Left kidney (tissue), 8 donors: ENCODE measurements around the gene SPZ1. TPM values are rescaled to one million over a fixed set of nuclear protein-coding genes. Genes with fewer than 3 reads are reported as not detected.
"Not testable (repeated sequence)": the region's sequence is repeated elsewhere in the genome, so short reads cannot be mapped to it uniquely, and the experiment has no call there.

Experiments
- DNase-seq: peaks from one replicate; pipeline ENCODE4 v3.0.0-alpha.2; 2013
- long read RNA-seq, 8 donors: transcript quantifications; one replicate each; lab custom pipeline, GENCODE V29; 2026
- polyA plus RNA-seq: library from polyadenylated mRNA; unstranded; fragments of 120-200 nt; gene quantifications from one replicate; pipeline ENCODE4 v1.2.1, GENCODE V29; 2013; ENCODE audit not compliant: insufficient read length

Gene SPZ1, protein sequence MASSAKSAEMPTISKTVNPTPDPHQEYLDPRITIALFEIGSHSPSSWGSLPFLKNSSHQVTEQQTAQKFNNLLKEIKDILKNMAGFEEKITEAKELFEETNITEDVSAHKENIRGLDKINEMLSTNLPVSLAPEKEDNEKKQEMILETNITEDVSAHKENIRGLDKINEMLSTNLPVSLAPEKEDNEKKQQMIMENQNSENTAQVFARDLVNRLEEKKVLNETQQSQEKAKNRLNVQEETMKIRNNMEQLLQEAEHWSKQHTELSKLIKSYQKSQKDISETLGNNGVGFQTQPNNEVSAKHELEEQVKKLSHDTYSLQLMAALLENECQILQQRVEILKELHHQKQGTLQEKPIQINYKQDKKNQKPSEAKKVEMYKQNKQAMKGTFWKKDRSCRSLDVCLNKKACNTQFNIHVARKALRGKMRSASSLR
- not detected for polyA plus RNA-seq
- long read RNA-seq, donor 1, result 0 reads
- long read RNA-seq, donor 2, result 0 reads
- long read RNA-seq, donor 3, result 0 reads
- long read RNA-seq, donor 4, result 0 reads
- long read RNA-seq, donor 5, result 0 reads
- long read RNA-seq, donor 6, result 0 reads
- long read RNA-seq, donor 7, result 0 reads
- long read RNA-seq, donor 8, result 0 reads

DNA sequence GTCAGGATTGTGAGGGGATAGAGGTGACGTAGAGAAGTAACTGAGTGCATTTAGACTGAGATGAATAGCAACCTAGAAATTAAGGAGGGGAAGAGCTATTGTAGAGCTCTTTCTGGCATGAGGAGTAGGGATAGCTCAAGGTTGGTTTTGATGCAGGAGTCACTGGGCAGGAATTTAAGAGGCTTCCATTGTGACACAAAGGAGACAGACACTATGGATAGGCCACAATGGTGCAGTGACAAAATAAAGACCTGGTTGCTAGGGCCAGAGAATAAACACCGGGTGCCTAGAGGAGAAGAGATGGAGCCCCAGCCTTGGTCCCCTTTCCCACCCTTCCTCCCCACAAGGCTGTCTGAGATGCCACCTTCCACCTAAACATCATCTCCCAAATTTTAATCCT is at the start of gene SPZ1:
SPZ1 (plus strand) TSS at position 301 of the 400 bp plus-strand sequence. CDS start 214 bp downstream, outside the sequence.
- DNase-seq, result no peak

DNA sequence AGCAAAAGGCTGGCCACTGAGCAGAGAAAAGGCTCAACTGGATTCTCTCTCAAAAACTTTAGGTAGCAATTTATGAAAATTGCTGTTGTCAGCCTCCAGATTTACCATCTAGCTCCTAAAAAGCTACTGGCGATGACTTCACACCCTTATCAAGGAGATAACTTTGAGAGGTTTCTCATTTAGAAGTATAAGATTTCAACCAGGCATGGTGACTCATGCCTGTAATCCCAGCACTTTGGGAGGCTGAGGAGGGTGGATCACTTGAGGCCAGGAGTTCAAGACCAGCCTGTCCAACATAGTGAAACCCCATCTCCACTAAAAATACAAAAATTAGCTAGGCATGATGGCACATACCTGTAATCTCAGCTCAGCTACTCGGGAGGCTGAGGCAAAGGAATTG is 49.3 kb upstream of the SPZ1 start:
- not testable (repeated sequence) for DNase-seq

DNA sequence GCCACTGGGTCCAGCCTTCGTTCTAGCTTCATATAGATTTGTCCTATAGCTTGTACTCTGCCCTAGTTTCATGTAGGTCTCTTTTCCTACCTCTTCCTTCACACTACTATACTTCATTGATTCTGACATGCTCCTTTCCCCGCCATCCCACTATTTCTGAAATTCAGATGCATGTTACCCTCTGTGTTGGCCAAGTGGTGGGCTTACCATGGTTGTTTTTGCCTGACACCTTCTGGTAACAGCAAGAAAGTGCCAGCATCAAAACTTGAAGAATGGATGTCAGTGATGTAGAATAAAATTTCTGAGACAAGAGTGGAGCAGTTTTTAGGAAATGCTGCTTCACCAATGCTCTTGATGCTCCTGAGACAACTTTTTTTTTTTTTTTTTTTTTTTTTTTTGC is 44.5 kb upstream of the SPZ1 start:
- DNase-seq, result no peak

DNA sequence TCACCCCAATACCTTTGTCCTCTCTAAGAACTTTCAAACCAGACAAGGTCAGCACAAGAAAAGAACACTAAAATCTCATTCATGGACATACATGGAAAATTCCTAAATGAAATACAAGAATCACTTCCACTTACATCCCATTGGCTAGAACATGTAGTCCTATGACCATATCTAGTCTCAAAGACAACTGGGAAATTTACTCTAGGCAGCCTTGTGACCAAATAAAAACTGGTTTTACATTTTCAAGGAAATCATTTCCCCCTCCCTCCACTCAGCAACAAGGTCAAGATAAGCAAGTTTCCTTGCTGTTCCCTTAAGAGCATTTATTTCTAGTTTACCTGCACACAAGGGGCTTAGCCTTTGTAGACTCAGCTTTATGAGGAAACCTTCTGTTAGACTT is 43.6 kb upstream of the SPZ1 start:
- DNase-seq, result no peak

DNA sequence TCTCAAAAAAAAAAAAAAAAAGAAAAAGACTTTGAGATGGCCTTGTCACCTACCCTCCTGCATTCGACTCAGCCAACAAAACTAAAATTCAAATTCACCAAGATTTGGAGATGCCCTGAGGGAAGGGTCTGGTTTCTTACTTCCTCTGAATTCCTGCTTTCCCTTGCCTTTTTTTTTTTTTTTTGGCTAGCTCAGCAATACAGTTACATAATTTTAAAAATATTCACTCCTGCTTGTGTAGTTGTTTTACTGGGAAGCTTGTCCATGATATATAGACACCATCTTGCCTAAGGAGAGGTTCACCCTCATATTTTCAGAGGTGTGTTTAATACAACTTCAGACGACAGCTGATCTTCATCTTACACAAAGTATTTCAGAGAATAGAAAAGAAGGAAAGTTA is 42.6 kb upstream of the SPZ1 start:
- DNase-seq, result no peak

DNA sequence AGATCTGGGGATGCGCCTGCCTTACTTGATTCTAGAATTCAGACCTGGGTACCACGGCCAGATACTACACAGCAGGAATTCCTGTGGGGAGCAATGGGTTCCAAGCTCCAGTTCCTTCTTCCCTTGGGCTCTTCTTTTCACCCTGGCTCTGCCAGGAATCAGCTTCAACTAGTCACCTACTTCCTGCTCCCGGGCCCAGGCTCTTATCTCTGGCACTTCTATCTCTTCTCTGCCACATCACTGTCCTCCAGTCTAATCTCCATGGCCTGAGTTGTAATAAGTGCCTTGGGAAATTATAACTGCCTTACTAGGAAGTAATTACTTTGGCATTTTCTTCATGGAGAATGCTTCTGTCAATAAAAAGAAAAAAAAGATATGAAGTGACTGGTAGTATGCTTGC is 37.7 kb upstream of the SPZ1 start:
- DNase-seq, result no peak

DNA sequence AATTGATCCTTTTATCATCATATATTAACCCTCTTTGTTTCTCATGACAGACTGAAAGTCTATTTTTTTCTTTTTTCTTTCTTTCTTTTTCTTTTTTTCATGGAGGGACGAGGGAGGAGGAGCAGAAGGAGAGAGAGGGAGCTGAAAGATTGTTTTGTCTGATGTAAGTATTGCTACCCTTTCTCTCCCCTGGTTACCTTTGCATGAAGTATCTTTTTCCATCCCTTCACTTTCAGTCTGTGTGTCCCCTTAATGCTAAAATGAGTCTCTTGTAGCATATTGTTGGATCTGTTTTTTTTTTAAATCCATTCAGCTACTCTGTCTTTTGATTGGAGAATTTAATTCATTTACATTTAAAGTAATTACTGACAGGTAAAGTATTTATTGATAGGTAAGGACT is 36.4 kb upstream of the SPZ1 start:
- DNase-seq, result no peak

DNA sequence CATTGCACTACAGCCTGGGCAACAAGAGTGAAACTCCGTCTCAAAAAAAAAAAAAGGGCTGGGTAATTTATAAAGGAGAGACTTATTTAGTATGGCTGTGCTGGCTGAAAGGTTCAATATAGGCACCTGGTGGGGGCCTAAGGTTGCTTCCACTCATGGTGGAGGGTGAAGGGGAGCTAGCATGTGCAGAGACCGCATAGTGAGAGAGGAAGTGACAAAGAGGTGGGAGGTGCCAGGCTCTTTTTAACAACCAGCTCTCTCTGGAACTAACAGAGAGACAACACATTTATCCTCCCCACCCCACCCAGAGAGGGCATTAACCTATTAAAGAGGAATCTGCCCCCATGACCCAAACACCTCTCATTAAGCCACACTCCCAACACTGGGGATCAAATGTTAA is 35.1 kb upstream of the SPZ1 start:
- no peak for DNase-seq

DNA sequence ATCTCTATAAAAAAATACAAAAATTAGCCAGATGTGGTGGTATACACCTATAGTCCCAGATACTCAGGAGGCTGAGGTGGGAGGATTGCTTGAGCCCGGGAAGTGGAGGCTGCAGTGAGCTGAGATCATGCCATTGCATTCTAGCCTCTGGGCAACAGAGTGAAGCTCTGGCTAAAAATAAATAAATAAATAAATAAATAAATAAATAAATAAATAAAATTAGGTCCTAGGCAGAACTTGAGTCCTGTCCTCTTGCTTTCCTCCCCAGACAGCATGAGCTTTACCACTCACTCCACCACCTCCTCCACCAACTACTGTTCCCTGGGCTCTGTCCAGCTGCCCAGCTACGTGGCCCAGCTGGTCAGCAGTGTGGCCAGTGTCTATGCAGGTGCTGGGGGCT is 31.6 kb upstream of the SPZ1 start:
- DNase-seq, result no peak

DNA sequence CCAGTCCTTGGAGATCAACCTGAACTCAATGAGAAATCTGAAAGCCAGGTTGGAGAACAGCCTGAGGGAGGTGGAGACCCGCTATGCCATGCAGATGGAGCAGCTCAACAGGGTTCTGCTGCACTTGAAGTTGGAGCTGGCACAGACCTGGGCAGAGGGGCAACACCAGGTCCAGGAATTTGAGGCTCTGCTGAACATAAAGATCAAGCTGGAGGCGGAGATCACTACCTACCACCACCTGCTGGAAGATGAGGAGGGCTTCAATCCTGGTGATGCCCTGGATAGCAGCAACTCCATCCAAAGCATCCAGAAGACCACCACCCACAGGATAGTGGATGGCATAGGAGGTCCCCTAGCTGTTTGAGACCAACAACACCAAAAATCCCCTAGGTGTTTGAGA is 30.5 kb upstream of the SPZ1 start:
- DNase-seq, result no peak

DNA sequence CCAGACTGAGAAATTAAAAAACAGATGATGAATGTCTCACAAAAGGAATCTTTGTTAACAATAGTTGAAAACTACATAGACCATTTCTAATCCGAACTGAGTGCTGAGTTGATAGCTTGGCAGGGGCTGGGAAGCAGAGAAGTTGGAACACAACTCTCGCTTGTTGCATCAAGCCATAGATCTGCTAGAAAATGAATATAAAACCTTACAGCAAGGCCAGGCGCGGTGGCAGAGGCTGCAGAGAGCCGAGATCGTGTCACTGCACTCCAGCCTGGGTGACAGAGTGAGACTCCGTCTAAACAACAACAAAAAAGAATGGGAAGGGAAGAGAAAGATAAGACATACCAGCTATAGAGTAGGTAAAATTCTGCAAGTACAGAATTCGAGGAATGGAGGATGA is 28.0 kb upstream of the SPZ1 start:
- DNase-seq, result no peak

DNA sequence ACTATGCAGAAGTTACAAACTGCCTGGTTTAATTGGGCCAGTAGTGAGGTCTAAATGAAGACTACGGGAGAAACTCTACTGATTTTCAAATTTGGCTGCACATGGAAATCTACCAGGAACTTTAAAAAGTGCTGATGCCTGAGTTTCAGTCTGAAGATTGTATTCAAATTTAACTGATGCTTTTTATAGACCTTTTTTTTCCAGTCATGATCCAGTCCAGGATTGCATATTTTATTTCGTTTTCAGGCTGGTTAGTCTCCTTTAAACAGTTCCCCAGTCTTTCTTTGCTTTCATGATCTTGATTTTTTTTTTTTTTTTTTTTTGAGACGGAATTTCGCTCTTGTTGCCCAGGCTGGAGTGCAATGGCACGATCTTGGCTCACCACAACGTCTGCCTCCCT is 23.7 kb upstream of the SPZ1 start:
- DNase-seq, result no peak

DNA sequence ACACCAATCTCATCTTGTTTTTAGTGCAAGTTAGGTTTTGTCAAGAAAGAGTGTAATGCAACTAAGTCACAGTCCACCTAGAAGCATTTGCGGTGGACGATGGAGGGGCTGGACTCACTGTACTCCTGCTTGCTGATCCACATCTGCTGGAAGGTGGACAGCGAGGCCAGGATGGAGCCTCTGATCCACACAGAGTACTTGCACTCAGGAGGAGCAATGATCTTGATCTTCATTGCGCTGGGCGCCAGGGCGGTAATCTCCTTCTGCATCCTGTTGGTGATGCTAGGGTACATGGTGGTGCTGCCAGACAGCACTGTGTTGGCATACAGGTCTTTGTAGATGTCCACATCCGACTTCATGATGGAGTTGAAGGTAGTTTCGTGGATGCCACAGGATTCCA is 20.2 kb upstream of the SPZ1 start:
- DNase-seq, result no peak

DNA sequence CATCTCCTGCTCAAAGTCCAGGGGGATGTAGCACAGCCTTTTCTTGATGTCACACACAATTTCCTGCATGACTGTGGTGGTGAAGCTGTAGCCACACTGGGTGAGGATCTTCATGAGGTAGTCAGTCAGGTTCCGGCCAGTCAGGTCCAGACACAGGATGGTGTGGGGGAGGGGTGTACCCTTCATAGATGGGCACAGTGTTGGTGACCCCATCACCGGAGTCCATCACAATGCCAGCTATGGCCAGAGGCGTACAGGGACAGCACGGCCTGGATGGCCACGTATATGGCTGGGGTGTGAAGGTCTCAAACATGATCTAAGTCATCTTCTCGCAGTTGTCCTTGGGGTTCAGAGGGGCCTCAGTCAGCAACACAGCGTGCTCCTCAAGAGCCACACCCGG is 19.7 kb upstream of the SPZ1 start:
- no peak for DNase-seq

DNA sequence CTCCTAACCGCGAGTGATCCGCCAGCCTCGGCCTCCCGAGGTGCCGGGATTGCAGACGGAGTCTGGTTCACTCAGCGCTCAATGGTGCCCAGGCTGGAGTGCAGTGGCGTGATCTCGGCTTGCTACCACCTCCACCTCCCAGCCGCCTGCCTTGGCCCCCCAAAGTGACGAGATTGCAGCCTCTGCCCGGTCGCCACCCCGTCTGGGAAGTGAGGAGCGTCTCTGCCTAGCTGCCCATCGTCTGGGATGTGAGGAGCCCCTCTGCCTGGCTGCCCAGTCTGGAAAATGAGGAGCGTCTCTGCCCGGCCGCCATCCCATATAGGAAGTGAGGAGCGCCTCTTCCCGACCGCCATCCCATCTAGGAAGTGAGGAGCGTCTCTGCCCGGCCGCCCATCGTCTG is 19.0 kb upstream of the SPZ1 start:
- not testable (repeated sequence) for DNase-seq

DNA sequence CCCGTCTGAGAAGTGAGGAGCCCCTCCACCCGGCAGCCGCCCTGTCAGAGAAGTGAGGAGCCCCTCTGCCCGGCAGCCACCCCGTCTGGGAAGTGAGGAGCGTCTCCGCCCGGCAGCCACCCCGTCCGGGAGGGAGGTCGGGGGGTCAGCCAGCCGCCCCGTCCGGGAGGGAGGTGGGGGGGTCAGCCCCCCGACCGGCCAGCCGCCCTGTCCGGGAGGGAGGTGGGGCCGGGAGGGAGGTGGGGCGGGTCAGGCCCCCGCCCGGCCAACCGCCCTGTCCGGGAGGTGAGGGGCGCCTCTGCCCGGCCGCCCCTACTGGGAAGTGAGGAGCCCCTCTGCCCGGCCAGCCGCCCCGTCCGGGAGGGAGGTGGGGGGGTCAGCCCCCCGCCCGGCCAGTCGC is 18.5 kb upstream of the SPZ1 start:
- not testable (repeated sequence) for DNase-seq

DNA sequence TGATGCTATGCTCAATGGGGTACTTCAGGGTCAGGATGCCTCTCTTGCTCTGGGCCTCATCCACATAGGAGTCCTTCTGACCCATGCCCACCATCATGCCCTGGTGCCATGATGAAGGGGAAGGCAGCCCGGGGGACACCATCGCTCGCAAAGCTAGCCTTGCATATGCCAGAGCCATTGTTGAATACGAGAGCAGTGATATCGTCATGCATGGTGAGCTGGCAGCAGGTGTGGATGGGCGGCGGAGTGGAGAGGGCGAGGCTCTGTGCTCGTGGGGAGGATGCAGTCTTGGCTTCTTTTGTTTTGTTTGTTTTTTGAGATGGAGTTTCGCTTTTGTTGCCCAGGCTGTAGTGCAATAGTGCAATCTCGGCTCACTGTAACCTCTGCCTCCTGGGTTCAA is 17.2 kb upstream of the SPZ1 start:
- DNase-seq, result no peak

DNA sequence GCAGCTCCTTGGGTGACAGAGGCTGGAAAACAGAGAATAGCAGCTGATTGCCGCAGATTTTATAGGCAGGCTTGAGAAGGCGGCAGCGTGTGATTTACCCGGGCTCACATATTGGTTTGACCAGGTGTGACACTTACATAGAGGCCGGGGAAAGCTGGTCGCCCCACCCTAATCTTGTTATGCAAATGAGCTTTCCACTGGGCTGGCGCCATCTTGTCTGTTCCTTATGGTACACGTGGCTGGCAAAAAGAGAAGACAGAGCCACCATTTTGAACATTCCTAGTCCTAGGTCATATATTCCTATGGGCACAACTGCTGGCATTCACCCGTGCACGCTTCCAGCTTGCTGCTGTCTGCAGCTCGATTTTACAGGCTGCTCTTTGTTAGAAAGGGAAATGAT is 11.3 kb upstream of the SPZ1 start:
- no peak for DNase-seq

DNA sequence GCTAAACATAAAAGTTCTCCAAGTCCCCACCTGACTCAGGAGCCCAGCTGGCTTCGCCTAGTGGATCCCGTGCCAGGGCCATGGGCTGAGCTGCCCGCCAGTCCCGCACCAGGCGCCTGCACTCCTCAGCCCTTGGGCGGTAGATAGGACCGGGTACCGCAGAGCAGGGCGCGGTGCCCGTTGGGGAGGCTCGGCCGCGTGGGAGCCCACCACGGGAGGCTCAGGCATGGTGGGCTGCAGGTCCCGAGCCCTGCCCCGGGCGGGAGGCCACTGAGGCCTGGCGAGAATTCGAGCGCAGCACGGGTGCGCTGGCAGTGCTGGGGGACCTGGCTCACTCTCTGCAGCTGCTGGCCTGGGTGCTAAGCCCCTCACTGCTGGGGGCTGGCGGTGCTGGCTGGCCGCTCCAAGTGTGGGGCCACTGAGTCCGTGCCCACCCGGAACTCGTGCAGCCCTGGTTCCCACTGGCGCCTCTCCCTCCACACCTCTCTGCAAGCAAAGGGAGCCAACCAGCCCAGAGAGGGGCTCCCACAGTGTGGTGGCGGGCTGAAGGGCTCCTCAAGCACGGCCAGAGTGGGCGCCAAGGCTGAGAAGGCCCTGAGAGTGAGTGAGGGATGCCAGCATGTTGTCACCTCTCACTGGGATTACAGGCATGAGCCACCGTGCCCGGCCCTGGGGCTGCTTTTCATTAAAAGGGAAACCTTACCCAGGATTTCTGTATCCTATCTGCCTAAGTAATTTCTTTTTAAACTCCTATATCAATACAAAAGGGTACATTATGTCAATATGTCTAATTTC is 9.7 kb upstream of the SPZ1 start:
- DNase-seq, result no peak

DNA sequence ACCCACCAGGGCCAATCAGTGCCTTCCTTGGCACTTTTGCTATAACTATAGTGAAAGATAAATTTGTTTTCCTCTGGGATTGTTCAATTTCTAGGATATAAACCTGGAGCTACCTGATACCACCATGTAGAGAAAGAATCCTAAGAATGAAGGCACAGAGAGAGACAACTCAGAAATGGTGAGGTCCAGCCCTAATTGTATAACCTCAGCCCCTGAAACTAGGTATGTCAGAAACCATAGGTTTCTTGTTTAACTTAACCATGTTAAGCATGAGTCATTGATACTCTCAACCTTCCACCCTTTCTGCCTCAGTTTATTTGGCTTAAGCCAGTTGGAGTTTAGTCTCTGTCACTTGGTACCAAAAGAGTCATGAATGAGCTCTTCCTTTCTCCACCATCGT is 4.6 kb upstream of the SPZ1 start:
- no peak for DNase-seq

DNA sequence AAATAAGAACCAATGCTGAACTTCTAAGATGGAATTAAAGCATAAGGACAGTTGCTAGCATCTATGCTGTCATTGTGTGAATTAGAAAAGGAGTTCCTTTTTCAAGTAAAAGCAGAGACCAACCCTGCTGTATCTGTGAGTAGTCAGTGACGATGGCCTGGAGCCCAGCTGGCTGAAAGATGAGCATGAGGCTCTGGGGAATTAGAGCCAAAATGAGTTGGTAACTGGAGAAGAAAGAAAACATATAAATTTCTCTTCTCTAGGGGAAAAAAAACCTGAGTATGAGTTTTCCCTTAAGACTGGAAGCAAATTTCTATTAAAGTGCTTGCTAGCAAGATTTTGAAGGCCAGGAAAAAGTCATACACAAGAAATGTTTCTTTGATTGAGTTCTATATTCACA is 1.6 kb upstream of the SPZ1 start:
- peak; percentile 30 for DNase-seq

DNA sequence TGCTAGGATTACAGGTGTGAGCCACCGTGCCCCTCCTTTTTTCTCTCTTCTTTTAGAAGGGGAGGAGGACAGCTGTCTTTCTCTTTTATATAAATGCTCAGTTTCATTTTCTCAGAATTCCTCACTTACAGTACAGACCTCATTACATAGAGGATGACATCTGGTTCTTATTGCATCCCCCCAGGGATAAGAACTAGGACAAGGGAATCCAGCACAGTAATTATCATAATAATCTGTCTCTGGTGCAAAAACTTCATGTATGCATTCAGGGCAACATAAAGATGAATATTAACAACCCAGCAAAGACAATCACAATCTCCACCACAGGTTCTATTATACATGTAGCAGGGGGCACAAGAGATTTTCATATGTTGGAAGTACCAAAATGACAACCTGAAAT is 5.1 kb downstream of the SPZ1 start:
- no peak for DNase-seq

DNA sequence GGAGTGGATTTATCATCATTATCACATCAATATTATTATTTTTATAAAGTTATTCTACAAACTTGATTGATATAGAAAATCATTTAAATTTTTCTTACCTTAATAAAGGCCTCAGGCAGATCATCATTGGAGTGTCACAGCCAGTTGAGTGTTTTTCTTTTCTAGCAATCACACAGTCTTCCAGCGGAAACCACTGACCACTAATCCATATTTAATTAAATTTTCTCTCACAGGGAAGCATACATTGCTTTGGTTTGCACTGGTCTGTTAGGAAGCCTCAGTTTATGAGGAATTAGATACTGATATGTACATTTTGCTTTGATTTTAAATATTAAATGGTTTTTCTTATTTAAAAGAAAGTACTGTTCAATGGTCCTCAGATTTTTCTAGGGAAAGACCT is 6.7 kb downstream of the SPZ1 start:
- no peak for DNase-seq
